Lung (tissue), 12 donors: ENCODE results near the gene CDNF. TPM values are rescaled to one million over a fixed set of nuclear protein-coding genes. Genes with fewer than 3 reads are reported as not detected.

Experiments
- ATAC-seq: fragments of 200-7000 bp; cut with Tn5 transposase; one replicate; pipeline ENCODE4 v1.9.1; 2020; ENCODE audit warnings: moderate number of reproducible peaks; ENCODE audit not compliant: insufficient read depth, low FRiP score
- DNase-seq, 3 donors: peaks; one replicate each; pipeline ENCODE4 v3.0.0-alpha.2; 2013 to 2017
- H3K27ac ChIP-seq, 2 donors: one replicate each; pipeline ENCODE4 v1.5.1; 2013; ENCODE audit warnings: mild to moderate bottlenecking in 2 of 2, moderate library complexity in 2 of 2, control low read depth in 1 of 2, inconsistent platforms in 1 of 2, low read depth in 1 of 2, low read length in 1 of 2
- H3K27me3 ChIP-seq, 3 donors: one replicate each; pipeline ENCODE4 v1.5.1; 2013; ENCODE audit warnings: low read length in 2 of 3; ENCODE audit not compliant: control insufficient read depth in 3 of 3, insufficient read depth in 3 of 3
- H3K36me3 ChIP-seq, 4 donors: one replicate each; pipeline ENCODE4 v1.5.1; 2013; ENCODE audit warnings: low read length in 4 of 4, mild to moderate bottlenecking in 1 of 4, moderate library complexity in 1 of 4; ENCODE audit not compliant: control insufficient read depth in 4 of 4, insufficient read depth in 4 of 4
- H3K4me1 ChIP-seq, 5 donors: one replicate each; pipeline ENCODE4 v1.5.1; 2013; ENCODE audit warnings: low read length in 5 of 5, mild to moderate bottlenecking in 2 of 5, moderate library complexity in 1 of 5; ENCODE audit not compliant: control insufficient read depth in 5 of 5, insufficient read depth in 5 of 5
- H3K4me3 ChIP-seq: one replicate; pipeline ENCODE4 v1.5.1; 2013; ENCODE audit warnings: mild to moderate bottlenecking, control low read depth, moderate library complexity
- H3K9ac ChIP-seq, 2 donors: one replicate each; pipeline ENCODE4 v1.5.1; 2013; ENCODE audit warnings: low read length in 2 of 2, control low read depth in 1 of 2; ENCODE audit not compliant: insufficient read depth in 1 of 2
- H3K9me3 ChIP-seq, 4 donors: one replicate each; pipeline ENCODE4 v1.5.1; 2013; ENCODE audit warnings: low read length in 3 of 4, mild to moderate bottlenecking in 1 of 4, moderate library complexity in 1 of 4; ENCODE audit not compliant: control insufficient read depth in 4 of 4, insufficient read depth in 3 of 4
- CTCF ChIP-seq: IDR thresholded peaks from 2 replicates; pipeline ENCODE4 v1.5.1; 2012; ENCODE audit warnings: mild to moderate bottlenecking; ENCODE audit errors: control extremely low read depth, extremely low read depth
- WGBS, 2 donors: extraction: QIAGEN DNeasy Blood & Tissue Kit; methylation state at CpG; one replicate each; pipeline ENCODE4 v1.1.7; 2013; 5-methylcytosine and 5-hydroxymethylcytosine counted together
- polyA plus RNA-seq, 2 donors: library from polyadenylated mRNA; stranded (reverse); fragments of 200-250 nt; gene quantifications; one replicate each; pipeline ENCODE4 v1.2.1, GENCODE V29; 2013
- total RNA-seq, 2 donors: library from RNA; depleted of rRNA in 1 of 2; stranded (reverse); fragments of >200 nt in 1 of 2; gene quantifications; one replicate each; pipeline ENCODE4 v1.2.1, GENCODE V29; 2014 to 2021
- donor health status: control.
- donor health status: control.
- donor health status: Bipolar disorder and iron deficiency.
- donor health status: healthy.
- donor health status: DM: yes; HTN: yes; CAD: no.

CDNF gene
- total and polyA plus RNA-seq, 4 donors = 0.60 to 3.1 (median 1.9) TPM

GRCh38 chr10:14860791-14861190 is 23.0 kb upstream of the CDNF start:
- no peak for ATAC-seq
- TF ChIP-seq CTCF = no peak
- Histone ChIP-seq H3K27me3 (no peaks in the 10 kb centered on the region), H3K36me3 (peaks cover 4 to 15% (median 6%) of the 10 kb centered on the region in 4 donors), H3K4me3 (no peak overlapping the region), H3K4me1 (no peaks in the 10 kb centered on the region), H3K27ac (no peak overlapping the region), H3K9ac (no peak overlapping the region), H3K9me3 (no peaks in the 10 kb centered on the region)
- 74 to 94% methylated on average over 1 of the region's 1 CpG for WGBS, 2 donors
- DNase-seq = no peak

DNA sequence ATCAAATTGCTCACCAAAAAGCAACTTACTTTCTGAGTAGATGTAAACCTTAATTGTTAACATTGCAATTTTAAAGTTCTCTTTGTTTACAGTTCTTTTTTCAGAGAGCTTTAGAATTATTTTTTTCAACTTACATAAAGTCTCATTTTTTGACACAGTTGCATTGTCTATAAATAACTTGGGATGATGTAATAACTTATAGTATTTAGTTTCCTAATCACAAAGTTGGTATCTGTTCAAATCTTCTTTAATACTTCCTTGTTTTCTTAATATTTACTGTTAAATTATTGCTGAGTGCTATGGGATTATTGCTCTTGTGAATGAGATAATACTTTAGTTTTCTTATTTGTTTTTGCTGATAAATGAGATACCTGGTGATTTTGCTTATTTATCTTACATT is 21.9 kb upstream of the CDNF start:
- Histone ChIP-seq H3K27ac (no peak overlapping the region), H3K9me3 (no peaks in the 10 kb centered on the region), H3K4me1 (no peaks in the 10 kb centered on the region), H3K4me3 (no peak overlapping the region), H3K27me3 (no peaks in the 10 kb centered on the region), H3K9ac (no peak overlapping the region), H3K36me3 (peaks cover 4 to 16% (median 6%) of the 10 kb centered on the region in 4 donors)
- peak in 1 of 3 donors; percentile 17 for DNase-seq
- no peak for ATAC-seq
- TF ChIP-seq CTCF = no peak

- Histone ChIP-seq H3K27ac (no peak overlapping the region), H3K9me3 (no peaks in the 10 kb centered on the region), H3K9ac (no peak overlapping the region), H3K27me3 (no peaks in the 10 kb centered on the region), H3K36me3 (peaks cover 4 to 23% (median 9%) of the 10 kb centered on the region in 4 donors), H3K4me3 (no peak overlapping the region), H3K4me1 (no peaks in the 10 kb centered on the region)
- 87 to 90% methylated on average over 5 of the region's 5 CpGs for whole genome bisulfite sequencing, 2 donors
- DNase-seq = no peak
- no peak for TF ChIP-seq CTCF
- no peak for ATAC-seq
Observed at GRCh38 chr10:14859043-14859442, 21.2 kb upstream of the CDNF start.

- no peak for TF ChIP-seq CTCF
- no peaks in the 10 kb centered on the region for H3K4me1 ChIP-seq
- DNase-seq (no peak), ATAC-seq (no peak)
- H3K36me3 ChIP-seq = peaks cover 3 to 20% (median 8%) of the 10 kb centered on the region in 4 donors
- H3K9ac ChIP-seq = no peak overlapping the region
- no peak overlapping the region for H3K27ac ChIP-seq
- no peaks in the 10 kb centered on the region for H3K9me3 ChIP-seq
- 79 to 90% methylated on average over 6 of the region's 6 CpGs for WGBS, 2 donors
- H3K4me3 ChIP-seq = no peak overlapping the region
- H3K27me3 ChIP-seq = no peaks in the 10 kb centered on the region
Observed at GRCh38 chr10:14858338-14858960, 20.6 kb upstream of the CDNF start.
